Tibial artery (tissue), 4 donors: ENCODE results near the gene DNAJC27.

Experiments used
- DNase-seq, 2 donors: peaks; one replicate each; pipeline ENCODE4 v3.0.0-alpha.2; 2019
- H3K27ac ChIP-seq, 2 donors: fragments of 200-600 bp; sonication (generic) in 1 of 2; 1 replicate in 1 of 2; 2 replicates in 1 of 2; pipeline ENCODE4 v1.5.1; 2018 to 2019; ENCODE audit warnings: mild to moderate bottlenecking in 1 of 2
- H3K27me3 ChIP-seq, 2 donors: fragments of 200-600 bp; sonication (generic) in 1 of 2; one replicate each; pipeline versions ENCODE4 v1.5.1 to v1.6.0; 2016 to 2019
- H3K36me3 ChIP-seq, 3 donors: fragments of 200-600 bp; sonication (generic) in 2 of 3; one replicate each; pipeline ENCODE4 v1.5.1; 2016 to 2019; ENCODE audit warnings: mild to moderate bottlenecking in 2 of 3
- H3K4me1 ChIP-seq, 4 donors: fragments of 200-600 bp; sonication (generic) in 2 of 4; 1 replicate in 3 of 4; 2 replicates in 1 of 4; pipeline ENCODE4 v1.5.1; 2016 to 2019
- H3K4me3 ChIP-seq, 2 donors: fragments of 200-600 bp; sonication (generic) in 1 of 2; 1 replicate in 1 of 2; 2 replicates in 1 of 2; pipeline ENCODE4 v1.5.1; 2018 to 2019; ENCODE audit warnings: mild to moderate bottlenecking in 2 of 2
- H3K9me3 ChIP-seq, 3 donors: fragments of 200-600 bp; sonication (generic) in 1 of 3; one replicate each; pipeline ENCODE4 v1.5.1; 2016 to 2019
- CTCF ChIP-seq, 2 experiments: fragments of 200-600 bp in 1 of 2; fragments of 450-650 bp in 1 of 2; IDR thresholded peaks; one replicate each; pipeline ENCODE4 v1.5.1; 2017 to 2019; ENCODE audit warnings: antibody characterized with exemption in 2 of 2, mild to moderate bottlenecking in 1 of 2, moderate library complexity in 1 of 2
- intact Hi-C: fragments of 100-400 bp; cut with DNase I; formaldehyde crosslinking; loops from one replicate; pipeline ENCODE4 v1.15.0; 2023; ENCODE audit warnings: low total_unique reads

DNAJC27 gene

GRCh38 chr2:24977631-24978030, 5.9 kb upstream of the DNAJC27 start:
- Histone ChIP-seq H3K4me1 (peaks cover 0 to 23% (median 8%) of the 10 kb centered on the region in 4 donors), H3K27me3 (no peaks in the 10 kb centered on the region), H3K9me3 (no peaks in the 10 kb centered on the region), H3K27ac (no peak overlapping the region), H3K36me3 (peaks cover 0 to 13% (median 10%) of the 10 kb centered on the region in 3 donors), H3K4me3 (no peak overlapping the region)
- no peak for TF ChIP-seq CTCF (IDR thresholded peaks at IDR 0.05)
- DNase-seq: no peak
- intact Hi-C loops: loop anchor here (2.0 to 5.0 kb wide), 2 partner anchors 65 to 151 kb away; partner anchors contain the start of gene EFR3B

- Histone ChIP-seq H3K36me3 (no peaks in the 10 kb centered on the region), H3K27me3 (no peaks in the 10 kb centered on the region), H3K9me3 (no peaks in the 10 kb centered on the region), H3K4me3 (no peak overlapping the region), H3K4me1 (peaks cover 0 to 26% (median 11%) of the 10 kb centered on the region in 4 donors), H3K27ac (peak overlapping the region in 1 of 2 donors; percentile 98)
- no peak for TF ChIP-seq CTCF (IDR thresholded peaks at IDR 0.05)
- no peak for DNase-seq
- intact Hi-C loops: no loop called here
Measured at GRCh38 chr2:24973812-24974211, 2.1 kb upstream of the DNAJC27 start.

- TF ChIP-seq CTCF (IDR thresholded peaks at IDR 0.05): no peak
- Histone ChIP-seq H3K36me3 (peaks cover 0 to under 1% (median 0%) of the 10 kb centered on the region in 3 donors), H3K9me3 (no peaks in the 10 kb centered on the region), H3K4me1 (peaks cover 0 to 26% (median 11%) of the 10 kb centered on the region in 4 donors), H3K4me3 (peak overlapping the region; percentile 77 to 93), H3K27ac (peak overlapping the region; percentile 98 to 99), H3K27me3 (no peaks in the 10 kb centered on the region)
- intact Hi-C loops: no loop called here
- DNase-seq: peak; percentile 38 to 69
Measured at GRCh38 chr2:24972315-24972961, 683 bp upstream of the DNAJC27 start.

- Histone ChIP-seq H3K36me3 (peaks cover 6 to 13% (median 12%) of the 10 kb centered on the region in 3 donors), H3K27me3 (no peaks in the 10 kb centered on the region), H3K27ac (peak overlapping the region; percentile 98 to 99), H3K4me3 (peak overlapping the region; percentile 77 to 93), H3K4me1 (peaks cover 0 to 26% (median 11%) of the 10 kb centered on the region in 4 donors), H3K9me3 (no peaks in the 10 kb centered on the region)
- no peak for TF ChIP-seq CTCF (IDR thresholded peaks at IDR 0.05)
- no peak for DNase-seq
- intact Hi-C loops: no loop called here
Measured at GRCh38 chr2:24971286-24971535, 544 bp downstream of the DNAJC27 start.

- intact Hi-C loops: no loop called here
Measured at GRCh38 chr2:24970483-24971285, 1.1 kb downstream of the DNAJC27 start.

More at GRCh38 chr2:24970483-24971285, 1.1 kb downstream of the DNAJC27 start:
- Histone ChIP-seq H3K36me3 (peaks cover 11 to 18% (median 17%) of the 10 kb centered on the region in 3 donors), H3K9me3 (no peaks in the 10 kb centered on the region), H3K27me3 (no peaks in the 10 kb centered on the region), H3K4me3 (peak overlapping the region; percentile 77 to 93), H3K27ac (peak overlapping the region; percentile 98 to 99), H3K4me1 (peaks cover 0 to 22% (median 9%) of the 10 kb centered on the region in 4 donors)
- no peak for TF ChIP-seq CTCF (IDR thresholded peaks at IDR 0.05)
- DNase-seq: no peak
